Vagina (tissue), 2 donors: ENCODE results near the gene SCARB1. TPM values are rescaled to one million over a fixed set of nuclear protein-coding genes. Genes with fewer than 3 reads are reported as not detected.
"Not testable (repeated sequence)": the region's sequence is repeated elsewhere in the genome, so short reads cannot be mapped to it uniquely, and the experiment has no call there.

ENCODE experiments used
- DNase-seq, 2 donors: peaks; one replicate each; pipeline ENCODE4 v3.0.0-alpha.2; 2017; ENCODE audit errors: extremely low spot score in 2 of 2
- H3K27ac ChIP-seq: fragments of 200-600 bp; sonication (generic); one replicate; pipeline ENCODE4 v1.5.1; 2019
- H3K27me3 ChIP-seq: fragments of 200-600 bp; sonication (generic); one replicate; pipeline ENCODE4 v1.5.1; 2019
- H3K36me3 ChIP-seq, 2 donors: fragments of 200-600 bp; sonication (generic); one replicate each; pipeline ENCODE4 v1.5.1; 2017 to 2019
- H3K4me1 ChIP-seq: fragments of 200-600 bp; sonication (generic); one replicate; pipeline ENCODE4 v1.5.1; 2019
- H3K4me3 ChIP-seq, 2 donors: fragments of 200-600 bp; sonication (generic); 1 replicate in 1 of 2; 2 replicates in 1 of 2; pipeline ENCODE4 v1.5.1; 2016 to 2019
- H3K9me3 ChIP-seq: fragments of 200-600 bp; sonication (generic); one replicate; pipeline ENCODE4 v1.5.1; 2019
- CTCF ChIP-seq, 3 experiments: fragments of 450-650 bp in 2 of 3; fragments of 200-600 bp in 1 of 3; sonication (generic) in 1 of 3; IDR thresholded peaks; one replicate each; pipeline ENCODE4 v1.5.1; 2017 to 2019; ENCODE audit warnings: antibody characterized with exemption in 3 of 3, mild to moderate bottlenecking in 2 of 3, moderate library complexity in 2 of 3
- POLR2A ChIP-seq, 2 donors: fragments of 450-650 bp; IDR thresholded peaks; one replicate each; pipeline ENCODE4 v1.6.1; 2017; ENCODE audit warnings: antibody characterized with exemption in 2 of 2, mild to moderate bottlenecking in 2 of 2, moderate library complexity in 2 of 2
- POLR2AphosphoS5 ChIP-seq, 2 donors: sonication (generic); formaldehyde crosslinking; IDR thresholded peaks; one replicate each; pipeline ENCODE4 v1.9.0; 2017; ENCODE audit warnings: antibody characterized with exemption in 2 of 2, mild to moderate bottlenecking in 2 of 2, low read depth in 1 of 2; ENCODE audit not compliant: insufficient read depth in 1 of 2
- intact Hi-C: fragments of 100-400 bp; cut with DNase I; formaldehyde crosslinking; loops from one replicate; pipeline ENCODE4 v1.15.1; 2023
- total RNA-seq: library from RNA; depleted of rRNA; stranded (reverse); fragments of >200 nt; gene quantifications from one replicate; pipeline ENCODE4 v1.2.3, GENCODE V29; 2016

The SCARB1 gene
- total RNA-seq, 1 donor from 2014 or later = 20.6 TPM

- TF ChIP-seq POLR2A (IDR thresholded peaks at IDR 0.05) (no peak), CTCF (IDR thresholded peaks at IDR 0.05) (no peak), POLR2AphosphoS5 (IDR thresholded peaks at IDR 0.05; ENCODE audit: insufficient read depth in 1 of 2, low read depth in 1 of 2) (no peak)
Observed at GRCh38 chr12:124898923-124899294, 35.2 kb upstream of the SCARB1 start.

GRCh38 chr12:124898200-124898922 lies 34.7 kb upstream of the SCARB1 start:
- intact Hi-C loops = no loop called here
- peak in 2 of 3 experiments; percentile 18 to 24 for TF ChIP-seq CTCF (IDR thresholded peaks at IDR 0.05)
- TF ChIP-seq POLR2AphosphoS5 (IDR thresholded peaks at IDR 0.05; ENCODE audit: insufficient read depth in 1 of 2, low read depth in 1 of 2) = no peak
- no peak for TF ChIP-seq POLR2A (IDR thresholded peaks at IDR 0.05)
- H3K27me3 ChIP-seq = no peaks in the 10 kb centered on the region
- H3K4me3 ChIP-seq = no peak overlapping the region
- no peaks in the 10 kb centered on the region for H3K36me3 ChIP-seq
- peaks cover 14% of the 10 kb centered on the region for H3K4me1 ChIP-seq
- no peak for DNase-seq
- H3K9me3 ChIP-seq = no peaks in the 10 kb centered on the region
- H3K27ac ChIP-seq = no peak overlapping the region

More at GRCh38 chr12:124898923-124899294, 35.2 kb upstream of the SCARB1 start:
- no peak for DNase-seq
- Histone ChIP-seq H3K27ac (no peak overlapping the region), H3K36me3 (no peaks in the 10 kb centered on the region), H3K27me3 (no peaks in the 10 kb centered on the region), H3K9me3 (no peaks in the 10 kb centered on the region), H3K4me3 (no peak overlapping the region), H3K4me1 (peaks cover 14% of the 10 kb centered on the region)
- intact Hi-C loops = no loop called here

GRCh38 chr12:124896461-124896860 lies 32.8 kb upstream of the SCARB1 start:
- no peaks in the 10 kb centered on the region for H3K27me3 ChIP-seq
- no peak overlapping the region for H3K27ac ChIP-seq
- H3K36me3 ChIP-seq = no peaks in the 10 kb centered on the region
- DNase-seq = no peak
- no peak overlapping the region for H3K4me3 ChIP-seq
- H3K9me3 ChIP-seq = no peaks in the 10 kb centered on the region
- TF ChIP-seq POLR2A (IDR thresholded peaks at IDR 0.05) (no peak), POLR2AphosphoS5 (IDR thresholded peaks at IDR 0.05; ENCODE audit: insufficient read depth in 1 of 2, low read depth in 1 of 2) (no peak), CTCF (IDR thresholded peaks at IDR 0.05) (no peak)
- H3K4me1 ChIP-seq = peaks cover 14% of the 10 kb centered on the region
- intact Hi-C loops = no loop called here

- no peak for TF ChIP-seq CTCF (IDR thresholded peaks at IDR 0.05)
- no peaks in the 10 kb centered on the region for H3K9me3 ChIP-seq
- H3K4me1 ChIP-seq = peaks cover 8% of the 10 kb centered on the region
- no peak for DNase-seq
- intact Hi-C loops = no loop called here
- no peaks in the 10 kb centered on the region for H3K27me3 ChIP-seq
- H3K36me3 ChIP-seq = no peaks in the 10 kb centered on the region
- H3K4me3 ChIP-seq = no peak overlapping the region
- H3K27ac ChIP-seq = no peak overlapping the region
Observed at GRCh38 chr12:124893792-124894516, 30.3 kb upstream of the SCARB1 start.

- no peak for DNase-seq
- no peak overlapping the region for H3K4me3 ChIP-seq
- no peaks in the 10 kb centered on the region for H3K9me3 ChIP-seq
- intact Hi-C loops = no loop called here
- H3K27me3 ChIP-seq = no peaks in the 10 kb centered on the region
- H3K27ac ChIP-seq = no peak overlapping the region
- no peaks in the 10 kb centered on the region for H3K4me1 ChIP-seq
- no peak for TF ChIP-seq CTCF (IDR thresholded peaks at IDR 0.05)
- no peak for TF ChIP-seq POLR2A (IDR thresholded peaks at IDR 0.05)
- TF ChIP-seq POLR2AphosphoS5 (IDR thresholded peaks at IDR 0.05; ENCODE audit: insufficient read depth in 1 of 2, low read depth in 1 of 2) = no peak
- no peaks in the 10 kb centered on the region for H3K36me3 ChIP-seq
Observed at GRCh38 chr12:124888260-124888659, 24.6 kb upstream of the SCARB1 start.

- H3K36me3 ChIP-seq, H3K4me1 ChIP-seq, H3K9me3 ChIP-seq, DNase-seq, intact Hi-C loops, H3K4me3 ChIP-seq, H3K27me3 ChIP-seq, H3K27ac ChIP-seq: not testable (repeated sequence)
Observed at GRCh38 chr12:124887766-124888165, 24.1 kb upstream of the SCARB1 start.
